Neutrophil (primary cell): Measurements from ENCODE around the gene MAPK1.
A peak's percentile ranks its signal among the peaks of the same experiment; 100 is the strongest.
"Not testable (repeated sequence)": the region's sequence is repeated elsewhere in the genome, so short reads cannot be mapped to it uniquely, and the experiment has no call there.

Experiments used
- H3K27ac ChIP-seq: fragments of 200-600 bp; sonication (generic); 2 replicates; pipeline ENCODE4 v1.5.1; 2016; ENCODE audit warnings: mild to moderate bottlenecking, moderate library complexity
- H3K27me3 ChIP-seq: fragments of 200-600 bp; sonication (generic); 2 replicates; pipeline ENCODE4 v1.6.0; 2016; ENCODE audit warnings: mild to moderate bottlenecking
- H3K36me3 ChIP-seq: fragments of 200-600 bp; sonication (generic); 2 replicates; pipeline ENCODE4 v1.5.1; 2017
- H3K4me1 ChIP-seq, 2 experiments: fragments of 200-600 bp in 1 of 2; sonication (generic) in 1 of 2; 1 replicate in 1 of 2; 2 replicates in 1 of 2; pipeline versions ENCODE4 v1.5.1 to v1.6.1; 2013 to 2016; ENCODE audit warnings: low read depth in 1 of 2, low read length in 1 of 2, mild to moderate bottlenecking in 1 of 2, moderate library complexity in 1 of 2; ENCODE audit not compliant: control insufficient read depth in 1 of 2, insufficient read depth in 1 of 2
- H3K4me3 ChIP-seq, 2 experiments: fragments of 200-600 bp in 1 of 2; sonication (generic) in 1 of 2; 1 replicate in 1 of 2; 2 replicates in 1 of 2; pipeline ENCODE4 v1.5.1; 2013 to 2016; ENCODE audit warnings: low read depth in 1 of 2, low read length in 1 of 2, mild to moderate bottlenecking in 1 of 2, moderate library complexity in 1 of 2
- H3K9me3 ChIP-seq: fragments of 200-600 bp; sonication (generic); 2 replicates; pipeline ENCODE4 v1.5.1; 2016
- CTCF ChIP-seq: fragments of 200-600 bp; sonication (generic); IDR thresholded peaks from 2 replicates; pipeline ENCODE4 v1.5.1; 2016; ENCODE audit warnings: antibody characterized with exemption

The MAPK1 gene

DNA sequence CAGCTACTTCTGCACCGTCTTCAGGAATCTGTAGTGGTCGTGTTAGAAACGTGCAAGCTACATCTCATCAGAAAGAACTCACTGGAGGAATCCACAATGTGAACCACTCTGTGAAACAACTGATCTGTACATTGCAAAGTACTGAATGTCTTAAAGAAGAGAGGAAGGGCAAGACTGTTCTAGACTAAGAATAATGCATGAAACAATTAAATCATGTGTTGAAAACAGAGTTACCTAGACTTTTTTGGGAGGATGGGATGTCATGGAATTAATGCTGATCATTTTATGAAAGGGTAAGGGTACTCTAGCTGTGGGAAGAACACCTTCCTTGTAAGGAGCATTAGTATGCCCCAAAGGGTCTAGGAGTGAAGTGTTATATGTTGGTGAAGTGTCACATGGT is 71.2 kb downstream of the MAPK1 start:
- Histone ChIP-seq H3K36me3 (peaks cover 79% of the 10 kb centered on the region), H3K27ac (peak overlapping the region; percentile 13), H3K27me3 (no peaks in the 10 kb centered on the region), H3K4me1 (no peaks in the 10 kb centered on the region), H3K9me3 (no peaks in the 10 kb centered on the region), H3K4me3 (no peak overlapping the region)
- no peak for TF ChIP-seq CTCF

DNA sequence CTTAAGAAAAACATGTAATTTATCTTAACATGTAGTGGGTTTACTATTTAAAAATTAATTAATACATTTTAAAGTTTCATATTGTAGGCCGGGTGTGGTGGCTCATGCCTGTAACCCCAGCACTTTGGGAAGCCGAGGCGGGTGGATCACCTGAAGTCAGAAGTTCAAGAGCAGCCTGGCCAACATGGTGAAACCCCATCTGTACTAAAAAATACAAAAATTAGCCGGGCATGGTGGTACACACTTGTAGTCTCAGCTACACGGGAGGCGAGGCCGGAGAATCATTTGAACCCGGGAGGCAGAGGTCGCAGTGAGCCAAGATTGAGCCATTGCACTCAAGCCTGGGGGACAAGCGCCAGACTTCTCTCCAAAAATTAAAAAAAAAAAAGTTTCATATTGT is 73.7 kb downstream of the MAPK1 start:
- not testable (repeated sequence) for H3K27ac ChIP-seq, H3K4me1 ChIP-seq, H3K27me3 ChIP-seq, H3K4me3 ChIP-seq, H3K9me3 ChIP-seq
- peaks cover 74% of the 10 kb centered on the region for H3K36me3 ChIP-seq

DNA sequence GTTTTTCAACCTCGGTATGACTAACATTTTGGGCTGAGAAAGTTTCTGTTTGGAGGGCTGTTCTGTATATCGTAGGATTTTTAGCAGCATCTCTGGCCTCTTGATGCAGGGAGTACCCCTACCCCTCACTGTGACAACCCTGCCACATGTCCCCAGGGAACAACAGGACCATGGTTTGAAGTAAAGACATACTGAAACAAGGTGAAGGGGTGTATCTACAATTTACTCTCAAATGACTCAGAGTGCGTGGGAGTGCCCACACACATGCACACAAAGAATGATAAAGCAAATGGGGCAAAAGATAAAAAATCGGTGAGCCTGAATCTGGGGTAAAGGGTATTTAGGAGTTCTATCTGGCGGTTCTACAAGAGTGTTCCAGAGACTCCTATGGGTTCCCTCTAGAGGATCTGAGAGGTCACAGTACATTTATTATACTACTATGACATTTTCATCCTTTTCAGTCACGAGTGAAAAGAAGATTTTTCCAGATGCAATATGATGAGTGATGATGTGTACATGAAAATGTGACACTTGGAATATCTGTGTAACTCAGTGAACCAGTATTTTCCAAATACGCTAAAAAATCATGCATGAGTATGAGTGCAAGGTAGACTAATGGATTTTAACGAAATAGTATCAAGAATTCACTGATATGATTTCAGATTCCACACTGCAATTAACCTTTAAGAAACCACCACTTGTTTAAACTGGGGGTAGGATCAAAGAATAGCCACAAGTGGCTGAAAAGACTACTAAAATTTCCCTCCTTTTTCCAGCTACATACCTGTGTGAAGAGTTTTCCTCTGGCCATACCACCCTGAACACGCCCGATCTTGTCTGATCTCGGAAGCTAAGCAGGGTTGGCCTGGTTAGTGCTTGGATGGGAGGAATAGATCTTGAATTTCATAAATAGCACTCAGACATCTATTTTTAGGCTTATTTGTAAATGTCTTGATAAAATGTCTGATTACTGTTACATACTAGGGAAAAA is 75.5 kb downstream of the MAPK1 start:
- no peak for TF ChIP-seq CTCF
- no peaks in the 10 kb centered on the region for H3K9me3 ChIP-seq
- no peak overlapping the region for H3K4me3 ChIP-seq
- H3K4me1 ChIP-seq, result peaks cover 0 to 6% of the 10 kb centered on the region in 2 experiments
- H3K27ac ChIP-seq, result peak overlapping the region; percentile 63
- peaks cover 77% of the 10 kb centered on the region for H3K36me3 ChIP-seq
- H3K27me3 ChIP-seq, result no peaks in the 10 kb centered on the region

- not testable (repeated sequence) for H3K4me3 ChIP-seq, H3K9me3 ChIP-seq, H3K4me1 ChIP-seq, H3K27me3 ChIP-seq
- peaks cover 77% of the 10 kb centered on the region for H3K36me3 ChIP-seq
- peak overlapping the region; percentile 63 for H3K27ac ChIP-seq
Observed at GRCh38 chr22:21790849-21791610, 76.4 kb downstream of the MAPK1 start.

- H3K4me1 ChIP-seq, result peaks cover 0 to 6% of the 10 kb centered on the region in 2 experiments
- peak overlapping the region; percentile 63 for H3K27ac ChIP-seq
- H3K36me3 ChIP-seq, result peaks cover 75% of the 10 kb centered on the region
- no peaks in the 10 kb centered on the region for H3K9me3 ChIP-seq
- H3K4me3 ChIP-seq, result no peak overlapping the region
- no peaks in the 10 kb centered on the region for H3K27me3 ChIP-seq
- TF ChIP-seq CTCF, result no peak
Observed at GRCh38 chr22:21790359-21790758, 77.1 kb downstream of the MAPK1 start.

DNA sequence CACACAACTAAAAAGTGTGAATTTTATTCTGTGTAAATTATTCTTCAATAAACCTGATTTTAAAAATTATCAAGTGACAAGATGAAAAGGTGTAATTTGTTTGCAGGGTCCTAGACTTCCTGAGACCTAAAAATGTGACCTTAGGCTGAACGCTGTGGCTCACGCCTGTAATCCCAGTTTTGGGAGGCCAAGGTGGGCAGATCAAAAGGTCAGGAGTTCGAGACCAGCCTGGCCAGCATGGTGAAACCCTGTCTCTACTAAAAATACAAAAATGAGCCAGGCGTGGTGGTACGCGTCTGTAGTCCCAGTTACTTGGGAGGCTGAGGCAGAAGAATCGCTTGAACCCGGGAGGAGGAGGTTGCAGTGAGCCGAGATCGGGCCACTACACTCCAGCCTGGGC is 79.9 kb downstream of the MAPK1 start:
- peak overlapping the region; percentile 4 for H3K27ac ChIP-seq
- H3K9me3 ChIP-seq, H3K4me3 ChIP-seq, H3K27me3 ChIP-seq: not testable (repeated sequence)
- H3K36me3 ChIP-seq, result peaks cover 81% of the 10 kb centered on the region
- peaks cover 0 to 11% of the 10 kb centered on the region in 2 experiments for H3K4me1 ChIP-seq

DNA sequence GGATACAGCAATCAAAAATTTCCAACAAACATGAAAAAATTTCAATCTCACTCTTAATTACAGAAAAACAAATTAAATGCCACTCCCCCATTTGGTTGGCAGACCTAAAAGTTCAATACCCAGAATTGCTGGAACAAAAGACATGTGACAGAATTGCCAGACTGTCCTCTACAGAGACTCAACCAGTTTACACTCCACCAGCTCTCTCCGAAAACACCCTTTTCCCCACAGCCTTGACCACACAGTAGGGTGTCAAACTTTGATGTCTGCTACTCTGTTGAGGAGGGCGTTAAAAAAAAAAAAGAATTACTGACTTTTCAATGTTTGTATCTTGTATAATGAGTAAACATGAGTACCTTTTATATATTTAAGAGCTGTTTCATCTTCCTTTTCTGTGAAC is 87.2 kb downstream of the MAPK1 start:
- H3K4me3 ChIP-seq, result no peak overlapping the region
- no peak overlapping the region for H3K27ac ChIP-seq
- no peak for TF ChIP-seq CTCF
- H3K27me3 ChIP-seq, result no peaks in the 10 kb centered on the region
- H3K9me3 ChIP-seq, result no peaks in the 10 kb centered on the region
- H3K36me3 ChIP-seq, result peaks cover 81% of the 10 kb centered on the region
- H3K4me1 ChIP-seq, result peaks cover 0 to 5% of the 10 kb centered on the region in 2 experiments
